HEK293 (cell line): ENCODE results near the gene INPP5D.

Experiments
- CTCF ChIA-PET: fragments of 350-600 bp; formaldehyde crosslinking; extraction: SDS; loops from one replicate; lab custom pipeline; 2021; ENCODE audit warnings: antibody characterized with exemption; lab: Yijun Ruan, JAX
- POLR2A ChIA-PET: fragments of 300-600 bp; formaldehyde crosslinking; extraction: SDS; loops from one replicate; lab custom pipeline; 2020; ENCODE audit warnings: antibody characterized with exemption, inconsistent platforms; lab: Yijun Ruan, JAX
- H3K27ac ChIP-seq: fragments of 200-500 bp; sonication (Bioruptor generic); 2 replicates; pipeline ENCODE4 v1.5.1; 2014; ENCODE audit warnings: low read depth, low read length, control low read depth, inconsistent platforms; ENCODE audit errors: extremely low read depth
- H3K36me3 ChIP-seq, 2 experiments: fragments of 200-500 bp in 1 of 2; sonication (Bioruptor generic) in 1 of 2; 1 replicate in 1 of 2; 2 replicates in 1 of 2; pipeline ENCODE4 v1.5.1; 2014 to 2017; ENCODE audit warnings: inconsistent platforms in 2 of 2, low read length in 2 of 2; ENCODE audit not compliant: control insufficient read depth in 2 of 2, insufficient read depth in 1 of 2
- H3K4me1 ChIP-seq: fragments of 200-500 bp; sonication (Bioruptor generic); 2 replicates; pipeline ENCODE4 v1.5.1; 2014; ENCODE audit warnings: mild to moderate bottlenecking, low read length, inconsistent platforms; ENCODE audit not compliant: control insufficient read depth, insufficient read depth
- H3K4me3 ChIP-seq: 2 replicates; pipeline ENCODE4 v1.5.1; 2011; ENCODE audit warnings: low read depth, mild to moderate bottlenecking, control low read depth, low read length, moderate library complexity
- H3K9me3 ChIP-seq: fragments of 200-500 bp; sonication (Bioruptor generic); 2 replicates; pipeline ENCODE4 v1.5.1; 2014; ENCODE audit warnings: low read depth, low read length, inconsistent platforms; ENCODE audit not compliant: control insufficient read depth, insufficient read depth
- FEZF1 ChIP-seq: fragments of 450-650 bp; formaldehyde crosslinking; IDR thresholded peaks from 2 replicates; pipeline ENCODE4 v1.5.1; 2016; ENCODE audit warnings: missing biosample characterization, missing genetic modification characterization
- HOXC10 ChIP-seq: sonication (generic); formaldehyde crosslinking; IDR thresholded peaks from 2 replicates; pipeline ENCODE4 v1.8.1; 2023; ENCODE audit warnings: mild to moderate bottlenecking, missing genetic modification reagents
- SALL2 ChIP-seq: fragments of 450-650 bp; formaldehyde crosslinking; IDR thresholded peaks from 2 replicates; pipeline ENCODE4 v1.5.0; 2017; ENCODE audit warnings: missing biosample characterization, mild to moderate bottlenecking, missing genetic modification characterization, borderline replicate concordance
- YY1 ChIP-seq: fragments of 450-650 bp; formaldehyde crosslinking; IDR thresholded peaks from 2 replicates; pipeline ENCODE4 v1.5.1; 2018; ENCODE audit warnings: missing biosample characterization, missing genetic modification characterization
- ZEB2 ChIP-seq: fragments of 450-650 bp; formaldehyde crosslinking; IDR thresholded peaks from 2 replicates; pipeline ENCODE4 v1.5.1; 2016; ENCODE audit warnings: missing biosample characterization, missing genetic modification characterization
- ZFP41 ChIP-seq: fragments of 450-650 bp; formaldehyde crosslinking; IDR thresholded peaks from 2 replicates; pipeline ENCODE4 v1.5.1; 2016; ENCODE audit warnings: missing biosample characterization, missing genetic modification characterization, borderline replicate concordance
- ZNF132 ChIP-seq: fragments of 450-650 bp; formaldehyde crosslinking; IDR thresholded peaks from 2 replicates; pipeline ENCODE4 v1.5.1; 2017; ENCODE audit warnings: missing biosample characterization, missing genetic modification characterization, borderline replicate concordance
- ZNF2 ChIP-seq: fragments of 450-650 bp; formaldehyde crosslinking; IDR thresholded peaks from 2 replicates; pipeline ENCODE4 v1.5.1; 2016; ENCODE audit warnings: missing biosample characterization, missing genetic modification characterization
- ZNF214 ChIP-seq: fragments of 450-650 bp; formaldehyde crosslinking; IDR thresholded peaks from 2 replicates; pipeline ENCODE4 v1.5.1; 2017; ENCODE audit warnings: missing biosample characterization, mild to moderate bottlenecking, missing genetic modification characterization, borderline replicate concordance
- ZNF223 ChIP-seq: fragments of 450-650 bp; formaldehyde crosslinking; IDR thresholded peaks from 2 replicates; pipeline ENCODE4 v1.5.1; 2016; ENCODE audit warnings: missing biosample characterization, missing genetic modification characterization
- ZNF302 ChIP-seq: fragments of 450-650 bp; formaldehyde crosslinking; IDR thresholded peaks from 2 replicates; pipeline ENCODE4 v1.5.1; 2016; ENCODE audit warnings: missing biosample characterization, missing genetic modification characterization, low read depth
- ZNF341 ChIP-seq: fragments of 450-650 bp; formaldehyde crosslinking; IDR thresholded peaks from 2 replicates; pipeline ENCODE4; 2016; ENCODE audit warnings: low read depth, missing biosample characterization, missing genetic modification characterization
- ZNF555 ChIP-seq: fragments of 450-650 bp; formaldehyde crosslinking; conservative IDR thresholded peaks from 2 replicates; pipeline ENCODE4 v1.5.1; 2017; ENCODE audit warnings: missing biosample characterization, mild to moderate bottlenecking, missing genetic modification characterization, inconsistent platforms
- ZNF645 ChIP-seq: fragments of 450-650 bp; formaldehyde crosslinking; IDR thresholded peaks from 2 replicates; pipeline ENCODE4; 2016; ENCODE audit warnings: missing biosample characterization, missing genetic modification characterization
- ZNF670 ChIP-seq: fragments of 450-650 bp; formaldehyde crosslinking; IDR thresholded peaks from 2 replicates; pipeline ENCODE4 v1.5.1; 2016; ENCODE audit warnings: missing biosample characterization, missing genetic modification characterization, low read depth
- ZNF76 ChIP-seq: fragments of 450-650 bp; formaldehyde crosslinking; IDR thresholded peaks from 2 replicates; pipeline ENCODE4; 2016; ENCODE audit warnings: low read depth, missing biosample characterization, missing genetic modification characterization, borderline replicate concordance
- ZNF792 ChIP-seq: fragments of 450-650 bp; formaldehyde crosslinking; IDR thresholded peaks from 2 replicates; pipeline ENCODE4 v1.5.1; 2016; ENCODE audit warnings: missing biosample characterization, missing genetic modification characterization
- ZNF843 ChIP-seq: fragments of 450-650 bp; formaldehyde crosslinking; IDR thresholded peaks from 2 replicates; pipeline ENCODE4 v1.5.1; 2016; ENCODE audit warnings: missing biosample characterization, missing genetic modification characterization
- ZSCAN23 ChIP-seq: fragments of 450-650 bp; formaldehyde crosslinking; IDR thresholded peaks from 2 replicates; pipeline ENCODE4 v1.5.1; 2016; ENCODE audit warnings: missing biosample characterization, missing genetic modification characterization
- ZSCAN5A ChIP-seq: fragments of 450-650 bp; formaldehyde crosslinking; IDR thresholded peaks from 2 replicates; pipeline ENCODE4 v1.5.1; 2016; ENCODE audit warnings: missing biosample characterization, missing genetic modification characterization
- TF ChIP-seq, protein P1 (sequence below): fragments of 450-650 bp; formaldehyde crosslinking; IDR thresholded peaks from 2 replicates; pipeline ENCODE4 v1.5.1; 2016; ENCODE audit warnings: missing biosample characterization, missing genetic modification characterization
- TF ChIP-seq, protein P2 (sequence below): fragments of 450-650 bp; IDR thresholded peaks from 2 replicates; pipeline ENCODE4 v1.5.1; 2018; ENCODE audit warnings: missing biosample characterization, missing genetic modification characterization

INPP5D gene

DNA sequence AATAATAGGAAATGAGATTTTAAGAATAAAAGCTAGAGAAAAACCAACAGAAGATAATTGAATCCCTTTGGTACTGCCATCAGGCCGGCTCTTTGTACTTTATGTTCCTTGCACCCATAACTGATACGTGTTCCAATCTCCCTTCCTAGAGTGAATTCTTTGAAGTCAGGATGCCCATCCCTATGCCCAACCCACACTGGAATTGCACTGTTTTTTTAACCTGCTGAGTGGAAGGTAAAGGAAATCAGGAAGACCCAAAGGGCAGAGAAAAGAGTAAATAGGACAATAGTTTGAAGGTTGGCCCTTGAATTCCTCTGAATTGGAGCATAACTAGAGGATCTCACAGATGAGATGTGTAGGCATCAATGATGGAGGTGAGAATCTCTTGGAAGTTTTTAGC is 187.0 kb downstream of the INPP5D start:
- no peaks in the 10 kb centered on the region for H3K4me1 ChIP-seq
- no peak overlapping the region for H3K27ac ChIP-seq
- no peaks in the 10 kb centered on the region for H3K36me3 ChIP-seq
- H3K4me3 ChIP-seq = no peak overlapping the region
- no peaks in the 10 kb centered on the region for H3K9me3 ChIP-seq
- no peak for TF ChIP-seq ZNF555
- no peak for TF ChIP-seq HOXC10 (CRISPR knock-in tag)
- TF ChIP-seq ZSCAN23 (tag by site-specific recombination) = no peak
- TF ChIP-seq ZNF645 (tag by site-specific recombination) = no peak
- TF ChIP-seq ZNF302 = no peak
- TF ChIP-seq ZNF341 = no peak
- no peak for TF ChIP-seq ZEB2 (tag by site-specific recombination)
- no peak for TF ChIP-seq SALL2 (tag by site-specific recombination)
- TF ChIP-seq FEZF1 = no peak
- TF ChIP-seq ZNF2 = no peak
- TF ChIP-seq ZSCAN5A (tag by site-specific recombination) = no peak
- TF ChIP-seq, protein P1, sequence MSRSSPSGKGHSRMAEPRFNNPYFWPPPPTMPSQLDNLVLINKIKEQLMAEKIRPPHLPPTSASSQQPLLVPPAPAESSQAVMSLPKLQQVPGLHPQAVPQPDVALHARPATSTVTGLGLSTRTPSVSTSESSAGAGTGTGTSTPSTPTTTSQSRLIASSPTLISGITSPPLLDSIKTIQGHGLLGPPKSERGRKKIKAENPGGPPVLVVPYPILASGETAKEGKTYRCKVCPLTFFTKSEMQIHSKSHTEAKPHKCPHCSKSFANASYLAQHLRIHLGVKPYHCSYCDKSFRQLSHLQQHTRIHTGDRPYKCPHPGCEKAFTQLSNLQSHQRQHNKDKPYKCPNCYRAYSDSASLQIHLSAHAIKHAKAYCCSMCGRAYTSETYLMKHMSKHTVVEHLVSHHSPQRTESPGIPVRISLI (tag by site-specific recombination) = no peak
- ChIA-PET POLR2A (no interaction called here), CTCF (interaction anchor here (0.6 kb wide), 1 partner anchor 392 kb away, joined by 3 read pairs; no protein-coding TSS in a partner anchor)

DNA sequence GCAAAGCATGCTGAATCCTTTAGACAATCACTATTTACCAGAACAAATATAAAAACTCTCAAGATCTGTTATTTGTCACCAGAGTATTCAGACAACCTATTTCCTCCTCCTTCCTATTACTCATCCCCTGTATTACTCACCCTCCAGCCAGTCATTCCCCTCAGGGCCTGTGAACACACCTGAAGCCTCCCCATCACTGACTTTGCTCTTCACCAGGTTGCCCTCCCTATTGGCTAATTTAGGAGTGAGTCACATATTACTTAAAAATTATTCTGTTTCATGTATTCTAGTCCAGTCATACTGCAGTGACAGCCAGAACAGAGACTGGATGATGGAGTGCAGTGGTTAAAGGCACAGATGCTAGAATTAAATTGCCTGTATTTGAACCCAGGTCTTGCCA is 187.6 kb downstream of the INPP5D start:
- Histone ChIP-seq H3K9me3 (no peaks in the 10 kb centered on the region), H3K27ac (no peak overlapping the region), H3K4me3 (no peak overlapping the region), H3K4me1 (no peaks in the 10 kb centered on the region), H3K36me3 (no peaks in the 10 kb centered on the region)
- ChIA-PET CTCF (interaction anchor here (0.7 kb wide), 1 partner anchor 55 kb away, joined by 4 read pairs; no protein-coding TSS in a partner anchor), POLR2A (no interaction called here)
- no peak for TF ChIP-seq ZEB2 (tag by site-specific recombination)

- H3K4me1 ChIP-seq = no peaks in the 10 kb centered on the region
- CTCF ChIA-PET = interaction anchor here (0.6 to 1.2 kb wide), 3 partner anchors 328 to 1395 kb away, joined by 3 read pairs; no protein-coding TSS in a partner anchor
- no peaks in the 10 kb centered on the region for H3K9me3 ChIP-seq
These were observed 188.9 kb downstream of the INPP5D start for GRCh38 chr2:233248999-233249398.

More at GRCh38 chr2:233248999-233249398, 188.9 kb downstream of the INPP5D start:
- H3K36me3 ChIP-seq = peaks cover 0 to 6% of the 10 kb centered on the region in 2 experiments; a peak in 1 of 3 replicates
- no peak for TF ChIP-seq ZNF76
- no peak for TF ChIP-seq ZNF792 (tag by site-specific recombination)
- TF ChIP-seq ZNF843 (tag by site-specific recombination) = no peak
- TF ChIP-seq ZNF132 (tag by site-specific recombination) = no peak
- TF ChIP-seq ZFP41 (tag by site-specific recombination) = no peak
- no peak for TF ChIP-seq ZNF223 (tag by site-specific recombination)
- no peak for TF ChIP-seq ZNF214
- no peak for TF ChIP-seq ZNF555
- no peak for TF ChIP-seq ZNF341
- TF ChIP-seq ZNF670 = no peak
- no peak for TF ChIP-seq YY1
- TF ChIP-seq, protein P2, sequence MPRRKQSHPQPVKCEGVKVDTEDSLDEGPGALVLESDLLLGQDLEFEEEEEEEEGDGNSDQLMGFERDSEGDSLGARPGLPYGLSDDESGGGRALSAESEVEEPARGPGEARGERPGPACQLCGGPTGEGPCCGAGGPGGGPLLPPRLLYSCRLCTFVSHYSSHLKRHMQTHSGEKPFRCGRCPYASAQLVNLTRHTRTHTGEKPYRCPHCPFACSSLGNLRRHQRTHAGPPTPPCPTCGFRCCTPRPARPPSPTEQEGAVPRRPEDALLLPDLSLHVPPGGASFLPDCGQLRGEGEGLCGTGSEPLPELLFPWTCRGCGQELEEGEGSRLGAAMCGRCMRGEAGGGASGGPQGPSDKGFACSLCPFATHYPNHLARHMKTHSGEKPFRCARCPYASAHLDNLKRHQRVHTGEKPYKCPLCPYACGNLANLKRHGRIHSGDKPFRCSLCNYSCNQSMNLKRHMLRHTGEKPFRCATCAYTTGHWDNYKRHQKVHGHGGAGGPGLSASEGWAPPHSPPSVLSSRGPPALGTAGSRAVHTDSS (tag by site-specific recombination) = no peak
- POLR2A ChIA-PET = no interaction called here
- no peak overlapping the region for H3K27ac ChIP-seq
- no peak overlapping the region for H3K4me3 ChIP-seq
